GM21390 (cell line): Measurements from ENCODE around the gene WDR31.
"Not testable (repeated sequence)": the region's sequence is repeated elsewhere in the genome, so short reads cannot be mapped to it uniquely, and the experiment has no call there.

ENCODE experiments used
- ATAC-seq: cut with Tn5 transposase; IDR thresholded peaks from one replicate; pipeline ENCODE4 v1.9.1; 2021; ENCODE audit not compliant: unreplicated experiment

Gene WDR31

GRCh38 chr9:113298924-113299770, 40.9 kb downstream of the WDR31 start:
- no peak for ATAC-seq

- ATAC-seq, result no peak
These were observed 41.8 kb downstream of the WDR31 start for GRCh38 chr9:113298311-113298710.

GRCh38 chr9:113296796-113297558, 43.1 kb downstream of the WDR31 start:
- no peak for ATAC-seq

- ATAC-seq, result not testable (repeated sequence)
These were observed 43.8 kb downstream of the WDR31 start for GRCh38 chr9:113296247-113296646.

- ATAC-seq, result no peak
These were observed 46.7 kb downstream of the WDR31 start for GRCh38 chr9:113293285-113293878.

- no peak for ATAC-seq
These were observed 49.9 kb downstream of the WDR31 start for GRCh38 chr9:113290052-113290607.

GRCh38 chr9:113289091-113289490, 51.0 kb downstream of the WDR31 start:
- no peak for ATAC-seq

- ATAC-seq, result no peak
These were observed 58.7 kb downstream of the WDR31 start for GRCh38 chr9:113281356-113281755.

- ATAC-seq, result no peak
These were observed 61.2 kb downstream of the WDR31 start for GRCh38 chr9:113278840-113279239.

GRCh38 chr9:113275157-113276131, 64.6 kb downstream of the WDR31 start, which contains the start of the genes CDC26 and PRPF4:
Gene CDC26 (minus strand): TSS chr9:113275572. CDS start chr9:113272507, 3,065 bp downstream.
Gene PRPF4 (plus strand): TSS chr9:113275658. CDS start chr9:113275744, 86 bp downstream.
- peak; percentile 97 for ATAC-seq

GRCh38 chr9:113274474-113275156, 65.5 kb downstream of the WDR31 start:
- peak; percentile 28 for ATAC-seq

- ATAC-seq, result no peak
These were observed 70.2 kb downstream of the WDR31 start for GRCh38 chr9:113269871-113270270.

GRCh38 chr9:113269355-113269754, 70.7 kb downstream of the WDR31 start:
- ATAC-seq, result no peak

- no peak for ATAC-seq
These were observed 72.0 kb downstream of the WDR31 start for GRCh38 chr9:113267911-113268566.

GRCh38 chr9:113266174-113266573, 73.9 kb downstream of the WDR31 start:
- ATAC-seq, result no peak
